Measurements from ENCODE around the gene FBN1. TPM values are rescaled to one million over a fixed set of nuclear protein-coding genes. Genes with fewer than 3 reads are reported as not detected.

FBN1 gene
- total RNA-seq, 1 experiment from 2014 or later: 5.2 TPM

DNA sequence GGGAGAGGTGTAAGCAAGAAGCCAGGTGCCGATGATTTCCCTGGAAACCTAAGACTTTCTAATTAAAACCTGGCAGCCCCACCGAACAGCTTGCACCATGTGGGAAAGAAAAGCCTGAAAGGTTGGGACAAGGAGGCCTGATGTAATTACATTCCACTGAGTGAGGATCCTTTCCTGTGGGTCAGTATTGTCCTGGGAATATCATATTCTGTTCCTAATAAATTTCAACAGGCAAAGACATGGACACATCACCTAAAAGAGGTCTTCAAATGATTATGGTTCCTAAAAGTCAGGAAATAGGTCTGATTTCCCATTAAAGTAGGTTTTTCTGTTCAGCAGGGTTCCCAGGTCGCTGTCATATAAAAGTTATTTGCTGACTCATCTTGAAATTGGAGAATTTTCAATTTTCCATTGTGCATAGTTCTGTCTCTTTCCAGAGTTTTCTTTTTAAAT is 255.8 kb downstream of the FBN1 start:
- DNase-seq (ENCODE audit: low spot score): no peak
- no peak overlapping the region for H3K27ac Mint-ChIP-seq
- 0 out of 2 replicates have a peak, but pooled peaks cover 3% of the 10 kb centered on the region for H3K9me3 Mint-ChIP-seq
- CTCF ChIA-PET: no interaction called here
- H3K36me3 Mint-ChIP-seq: no peaks in the 10 kb centered on the region
- H3K4me3 Mint-ChIP-seq: no peak overlapping the region
- TF ChIP-seq GRHL2 (CRISPR knock-in tag; IDR thresholded peaks at IDR 0.05; ENCODE audit: insufficient replicate concordance, severe bottlenecking) (no peak), TP53 (CRISPR knock-in tag; IDR thresholded peaks at IDR 0.05) (no peak), NR3C1 (CRISPR knock-in tag; conservative IDR thresholded peaks at IDR 0.05; ENCODE audit: low read depth) (no peak), FOXK1 (CRISPR knock-in tag; IDR thresholded peaks at IDR 0.05) (no peak)
- POLR2A ChIA-PET: no interaction called here
- 0 out of 2 replicates have a peak, but pooled peaks cover 3% of the 10 kb centered on the region for H3K4me1 Mint-ChIP-seq
- no peak for ATAC-seq
- no peaks in the 10 kb centered on the region for H3K27me3 Mint-ChIP-seq (ENCODE audit: low read depth)

DNA sequence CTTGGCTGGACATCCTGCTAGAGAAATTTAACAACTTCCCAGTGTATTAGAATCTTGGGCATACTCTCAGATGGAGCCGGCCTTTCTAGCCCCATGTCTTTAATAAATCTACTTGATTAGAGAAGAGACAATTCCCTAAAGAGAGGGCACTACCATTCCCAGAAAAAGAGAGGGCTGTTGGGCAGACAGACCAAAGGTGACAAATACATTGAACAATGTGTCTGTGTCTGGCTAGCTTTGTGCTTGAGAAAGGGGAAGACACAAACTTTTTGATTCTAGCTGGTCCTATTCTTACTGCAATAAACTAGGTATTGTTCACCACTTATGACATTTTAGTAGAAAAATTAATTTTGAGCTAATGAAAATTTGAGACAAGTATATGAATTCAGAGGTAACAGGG is 256.6 kb downstream of the FBN1 start:
- no peaks in the 10 kb centered on the region for H3K4me1 Mint-ChIP-seq
- H3K9me3 Mint-ChIP-seq: no peaks in the 10 kb centered on the region
- ChIA-PET POLR2A (no interaction called here), CTCF (no interaction called here)
- no peak overlapping the region for H3K4me3 Mint-ChIP-seq
- TF ChIP-seq ZNF232 (CRISPR knock-in tag; IDR thresholded peaks at IDR 0.05): no peak
- TF ChIP-seq, protein P1, sequence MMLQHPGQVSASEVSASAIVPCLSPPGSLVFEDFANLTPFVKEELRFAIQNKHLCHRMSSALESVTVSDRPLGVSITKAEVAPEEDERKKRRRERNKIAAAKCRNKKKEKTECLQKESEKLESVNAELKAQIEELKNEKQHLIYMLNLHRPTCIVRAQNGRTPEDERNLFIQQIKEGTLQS (CRISPR knock-in tag; conservative IDR thresholded peaks at IDR 0.05): no peak
- TF ChIP-seq, protein P2, sequence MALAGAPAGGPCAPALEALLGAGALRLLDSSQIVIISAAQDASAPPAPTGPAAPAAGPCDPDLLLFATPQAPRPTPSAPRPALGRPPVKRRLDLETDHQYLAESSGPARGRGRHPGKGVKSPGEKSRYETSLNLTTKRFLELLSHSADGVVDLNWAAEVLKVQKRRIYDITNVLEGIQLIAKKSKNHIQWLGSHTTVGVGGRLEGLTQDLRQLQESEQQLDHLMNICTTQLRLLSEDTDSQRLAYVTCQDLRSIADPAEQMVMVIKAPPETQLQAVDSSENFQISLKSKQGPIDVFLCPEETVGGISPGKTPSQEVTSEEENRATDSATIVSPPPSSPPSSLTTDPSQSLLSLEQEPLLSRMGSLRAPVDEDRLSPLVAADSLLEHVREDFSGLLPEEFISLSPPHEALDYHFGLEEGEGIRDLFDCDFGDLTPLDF (CRISPR knock-in tag; IDR thresholded peaks at IDR 0.05): no peak
- H3K36me3 Mint-ChIP-seq: no peaks in the 10 kb centered on the region
- no peak for ATAC-seq
- H3K27ac Mint-ChIP-seq: no peak overlapping the region
- H3K27me3 Mint-ChIP-seq (ENCODE audit: low read depth): no peaks in the 10 kb centered on the region
- no peak for DNase-seq (ENCODE audit: low spot score)

DNA sequence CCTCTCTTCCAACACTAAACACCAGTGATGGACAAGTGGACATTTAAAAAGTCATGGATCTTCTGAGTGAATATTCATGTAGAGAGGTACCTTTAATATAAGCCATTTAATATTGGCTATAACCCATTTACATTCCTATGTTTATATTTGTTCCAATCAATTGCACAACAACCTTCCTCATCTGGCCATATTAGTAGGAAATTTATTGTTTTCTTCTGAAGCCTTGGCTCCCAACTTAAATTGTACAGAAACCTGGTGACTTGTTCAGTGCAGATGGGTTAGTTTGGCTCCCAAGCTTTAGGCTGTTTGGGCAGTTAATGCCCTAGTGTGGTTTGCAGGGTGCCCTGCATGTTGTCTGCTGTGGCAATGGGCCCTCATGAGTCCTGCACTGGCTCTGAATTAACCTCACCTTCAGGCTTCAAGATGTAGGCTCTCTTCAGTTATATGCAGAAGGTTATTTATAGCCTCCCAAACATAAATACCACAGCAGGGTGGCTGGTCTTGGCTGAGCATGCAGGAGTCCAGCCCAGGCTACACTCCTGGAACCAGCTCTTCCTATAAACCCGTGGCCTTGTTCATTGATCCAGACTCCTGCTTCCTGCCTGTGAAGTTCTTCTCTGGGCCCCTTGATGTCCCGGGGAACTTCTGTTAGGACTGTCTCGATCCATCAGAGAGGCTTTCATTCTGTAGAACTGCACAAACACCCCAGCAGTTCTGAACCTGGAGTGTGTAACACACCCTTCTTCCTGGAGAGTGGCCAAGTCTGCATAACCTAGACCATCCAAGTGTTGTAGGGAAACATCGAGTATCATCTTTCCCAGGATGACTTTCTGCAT is 257.3 kb downstream of the FBN1 start:
- ATAC-seq (no peak), DNase-seq (ENCODE audit: low spot score) (no peak)
- no peaks in the 10 kb centered on the region for H3K4me1 Mint-ChIP-seq
- no peak overlapping the region for H3K4me3 Mint-ChIP-seq
- no peaks in the 10 kb centered on the region for H3K9me3 Mint-ChIP-seq
- POLR2A ChIA-PET: no interaction called here
- CTCF ChIA-PET: no interaction called here
- no peaks in the 10 kb centered on the region for H3K27me3 Mint-ChIP-seq (ENCODE audit: low read depth)
- no peaks in the 10 kb centered on the region for H3K36me3 Mint-ChIP-seq
- TF ChIP-seq NR3C1 (CRISPR knock-in tag; conservative IDR thresholded peaks at IDR 0.05; ENCODE audit: low read depth) (no peak), ZBTB21 (CRISPR knock-in tag; IDR thresholded peaks at IDR 0.05; ENCODE audit: borderline replicate concordance) (no peak)
- TF ChIP-seq, protein P3, sequence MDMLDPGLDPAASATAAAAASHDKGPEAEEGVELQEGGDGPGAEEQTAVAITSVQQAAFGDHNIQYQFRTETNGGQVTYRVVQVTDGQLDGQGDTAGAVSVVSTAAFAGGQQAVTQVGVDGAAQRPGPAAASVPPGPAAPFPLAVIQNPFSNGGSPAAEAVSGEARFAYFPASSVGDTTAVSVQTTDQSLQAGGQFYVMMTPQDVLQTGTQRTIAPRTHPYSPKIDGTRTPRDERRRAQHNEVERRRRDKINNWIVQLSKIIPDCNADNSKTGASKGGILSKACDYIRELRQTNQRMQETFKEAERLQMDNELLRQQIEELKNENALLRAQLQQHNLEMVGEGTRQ (CRISPR knock-in tag; IDR thresholded peaks at IDR 0.05): no peak
- TF ChIP-seq, protein P4, sequence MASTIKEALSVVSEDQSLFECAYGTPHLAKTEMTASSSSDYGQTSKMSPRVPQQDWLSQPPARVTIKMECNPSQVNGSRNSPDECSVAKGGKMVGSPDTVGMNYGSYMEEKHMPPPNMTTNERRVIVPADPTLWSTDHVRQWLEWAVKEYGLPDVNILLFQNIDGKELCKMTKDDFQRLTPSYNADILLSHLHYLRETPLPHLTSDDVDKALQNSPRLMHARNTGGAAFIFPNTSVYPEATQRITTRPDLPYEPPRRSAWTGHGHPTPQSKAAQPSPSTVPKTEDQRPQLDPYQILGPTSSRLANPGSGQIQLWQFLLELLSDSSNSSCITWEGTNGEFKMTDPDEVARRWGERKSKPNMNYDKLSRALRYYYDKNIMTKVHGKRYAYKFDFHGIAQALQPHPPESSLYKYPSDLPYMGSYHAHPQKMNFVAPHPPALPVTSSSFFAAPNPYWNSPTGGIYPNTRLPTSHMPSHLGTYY (CRISPR knock-in tag; IDR thresholded peaks at IDR 0.05): no peak
- TF ChIP-seq, protein P5, sequence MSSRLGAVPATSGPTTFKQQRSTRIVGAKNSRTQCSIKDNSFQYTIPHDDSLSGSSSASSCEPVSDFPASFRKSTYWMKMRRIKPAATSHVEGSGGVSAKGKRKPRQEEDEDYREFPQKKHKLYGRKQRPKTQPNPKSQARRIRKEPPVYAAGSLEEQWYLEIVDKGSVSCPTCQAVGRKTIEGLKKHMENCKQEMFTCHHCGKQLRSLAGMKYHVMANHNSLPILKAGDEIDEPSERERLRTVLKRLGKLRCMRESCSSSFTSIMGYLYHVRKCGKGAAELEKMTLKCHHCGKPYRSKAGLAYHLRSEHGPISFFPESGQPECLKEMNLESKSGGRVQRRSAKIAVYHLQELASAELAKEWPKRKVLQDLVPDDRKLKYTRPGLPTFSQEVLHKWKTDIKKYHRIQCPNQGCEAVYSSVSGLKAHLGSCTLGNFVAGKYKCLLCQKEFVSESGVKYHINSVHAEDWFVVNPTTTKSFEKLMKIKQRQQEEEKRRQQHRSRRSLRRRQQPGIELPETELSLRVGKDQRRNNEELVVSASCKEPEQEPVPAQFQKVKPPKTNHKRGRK (CRISPR knock-in tag; IDR thresholded peaks at IDR 0.05; ENCODE audit: borderline replicate concordance): no peak
- no peak overlapping the region for H3K27ac Mint-ChIP-seq

Data from WTC11 (cell line).